Measurements from ENCODE around the gene JCHAIN. TPM values are rescaled to one million over a fixed set of nuclear protein-coding genes. Genes with fewer than 3 reads are reported as not detected.

Gene JCHAIN
- 100 to 1,000 TPM in 1 of 4 donors, 10 to 100 TPM in 1, 1 to 10 TPM in 1, not detected in 1; 2.0 to 138 (median 29.0) TPM for total RNA-seq

- no peak within 1 kb of the TSS for H3K27ac ChIP-seq
- no peaks in the 10 kb centered on the region for H3K4me1 ChIP-seq
- no peak within 1 kb of the TSS for H3K4me3 ChIP-seq
- no peaks in the 10 kb centered on the region for H3K36me3 ChIP-seq
- no peaks in the 10 kb centered on the region for H3K27me3 ChIP-seq
- intact Hi-C loops (cut with DNase I): no loop called here
- no peak for DNase-seq
- no peaks in the 10 kb centered on the region for H3K9me3 ChIP-seq
- TF ChIP-seq CTCF (IDR thresholded peaks at IDR 0.05) (no peak), POLR2A (IDR thresholded peaks at IDR 0.05) (no peak)
- 64 to 73% methylated on average over 1 of the region's 1 CpG for WGBS, 2 donors
Measured at GRCh38 chr4:70666369-70666768, at the start of gene JCHAIN. JCHAIN (minus strand) TSS chr4:70666508; CDS start chr4:70666490, 18 bp downstream.

DNA sequence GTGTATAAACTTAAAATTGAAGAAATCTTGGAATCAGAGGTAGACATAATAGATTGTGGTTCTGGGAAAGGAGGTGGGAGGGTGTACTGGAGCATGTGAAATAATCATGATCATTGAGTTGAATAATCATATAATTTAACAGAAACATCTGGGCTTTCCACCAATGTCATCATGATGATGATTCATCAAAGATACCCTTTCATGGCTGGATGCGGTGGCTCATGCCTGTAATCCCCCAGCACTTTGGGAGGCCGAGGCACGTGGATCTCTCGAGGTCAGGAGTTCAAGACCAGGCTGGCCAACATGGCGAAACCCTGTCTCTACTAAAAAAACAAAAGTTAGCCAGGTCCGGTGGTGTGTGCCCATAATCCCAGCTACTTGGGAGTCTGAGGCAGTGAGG is 48.8 kb upstream of the JCHAIN start:
- Histone ChIP-seq H3K9me3 (no peaks in the 10 kb centered on the region), H3K4me3 (no peak overlapping the region), H3K36me3 (no peaks in the 10 kb centered on the region), H3K27me3 (no peaks in the 10 kb centered on the region), H3K4me1 (peaks cover 6 to 78% (median 14%) of the 10 kb centered on the region in 3 donors), H3K27ac (peak overlapping the region in 3 of 4 donors; percentile 36 to 57 (median 42))
- no peak for TF ChIP-seq POLR2A (IDR thresholded peaks at IDR 0.05)
- no peak for TF ChIP-seq CTCF (IDR thresholded peaks at IDR 0.05)
- intact Hi-C loops (cut with DNase I): no loop called here
- no peak for DNase-seq
- 67 to 68% methylated on average over 3 to 6 of the region's 6 CpGs for WGBS, 2 donors

- intact Hi-C loops (cut with DNase I): no loop called here
- Histone ChIP-seq H3K27ac (peak overlapping the region; percentile 37 to 78 (median 54)), H3K27me3 (no peaks in the 10 kb centered on the region), H3K9me3 (no peaks in the 10 kb centered on the region), H3K4me1 (peaks cover 6 to 77% (median 10%) of the 10 kb centered on the region in 3 donors), H3K36me3 (no peaks in the 10 kb centered on the region), H3K4me3 (no peak overlapping the region)
- TF ChIP-seq CTCF (IDR thresholded peaks at IDR 0.05) (no peak), POLR2A (IDR thresholded peaks at IDR 0.05) (no peak)
- no peak for DNase-seq
- 65 to 71% methylated on average over 5 of the region's 5 CpGs for WGBS, 2 donors
Measured at GRCh38 chr4:70714079-70714887, 48.0 kb upstream of the JCHAIN start.

- H3K4me1 ChIP-seq: peaks cover 6 to 76% (median 10%) of the 10 kb centered on the region in 3 donors
- H3K4me3 ChIP-seq: peak overlapping the region in 1 of 4 donors; percentile 21
- no peaks in the 10 kb centered on the region for H3K27me3 ChIP-seq
- no peak for DNase-seq
- no peaks in the 10 kb centered on the region for H3K36me3 ChIP-seq
- intact Hi-C loops (cut with DNase I): no loop called here
- no peak for TF ChIP-seq CTCF (IDR thresholded peaks at IDR 0.05)
- WGBS, 2 donors: 36 to 39% methylated on average over 7 of the region's 7 CpGs
- H3K9me3 ChIP-seq: no peaks in the 10 kb centered on the region
- peak overlapping the region; percentile 37 to 78 (median 54) for H3K27ac ChIP-seq
Measured at GRCh38 chr4:70713453-70714078, 47.3 kb upstream of the JCHAIN start.

Data from esophagus squamous epithelium (tissue), 5 donors.